HG02571 (cell line): ENCODE data around the gene HORMAD2.

Source experiments
- ATAC-seq: cut with Tn5 transposase; IDR thresholded peaks from one replicate; pipeline ENCODE4 v1.9.1; 2021; ENCODE audit warnings: mild to moderate bottlenecking, moderate library complexity; ENCODE audit not compliant: unreplicated experiment

The HORMAD2 gene

DNA sequence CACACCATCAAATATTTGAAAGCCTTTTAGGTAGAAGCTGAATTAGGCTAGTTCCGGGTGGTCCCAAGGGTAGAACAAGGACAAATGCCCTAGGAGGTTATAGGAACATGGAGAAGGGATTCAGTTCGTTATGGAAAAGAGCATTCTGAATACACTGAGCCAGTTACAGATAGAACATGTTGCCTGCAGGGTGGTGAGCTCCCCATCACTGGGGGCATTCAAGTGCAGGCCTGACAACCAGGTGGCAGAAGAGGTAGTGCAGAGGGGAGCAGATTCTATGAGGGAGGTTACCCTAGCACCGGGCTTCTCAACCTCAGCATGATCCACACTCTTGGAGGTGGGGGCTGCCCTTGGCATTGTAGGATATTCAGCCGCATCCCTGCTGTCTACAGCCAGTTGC lies 142.1 kb downstream of the HORMAD2 start:
- ATAC-seq, result no peak

DNA sequence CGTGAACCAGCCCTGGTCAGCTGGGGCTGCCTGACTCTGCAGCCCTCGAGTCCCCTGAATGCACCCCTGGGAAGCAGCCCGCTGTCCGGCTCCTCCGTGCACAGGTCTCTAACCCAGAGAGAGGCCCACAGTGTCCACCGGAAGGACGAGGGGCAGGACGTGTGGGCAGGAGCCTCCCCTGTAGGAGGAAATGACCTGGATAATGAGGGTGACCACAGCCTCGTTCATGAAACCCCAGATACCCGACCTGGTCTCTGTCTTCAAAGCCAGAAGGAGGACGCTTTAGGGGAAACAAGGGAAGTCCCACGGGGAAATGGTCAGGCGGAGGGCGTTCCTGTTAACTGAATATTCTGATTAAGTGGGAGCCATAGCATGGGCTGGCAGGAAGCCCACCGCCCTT lies 143.0 kb downstream of the HORMAD2 start:
- ATAC-seq, result no peak

DNA sequence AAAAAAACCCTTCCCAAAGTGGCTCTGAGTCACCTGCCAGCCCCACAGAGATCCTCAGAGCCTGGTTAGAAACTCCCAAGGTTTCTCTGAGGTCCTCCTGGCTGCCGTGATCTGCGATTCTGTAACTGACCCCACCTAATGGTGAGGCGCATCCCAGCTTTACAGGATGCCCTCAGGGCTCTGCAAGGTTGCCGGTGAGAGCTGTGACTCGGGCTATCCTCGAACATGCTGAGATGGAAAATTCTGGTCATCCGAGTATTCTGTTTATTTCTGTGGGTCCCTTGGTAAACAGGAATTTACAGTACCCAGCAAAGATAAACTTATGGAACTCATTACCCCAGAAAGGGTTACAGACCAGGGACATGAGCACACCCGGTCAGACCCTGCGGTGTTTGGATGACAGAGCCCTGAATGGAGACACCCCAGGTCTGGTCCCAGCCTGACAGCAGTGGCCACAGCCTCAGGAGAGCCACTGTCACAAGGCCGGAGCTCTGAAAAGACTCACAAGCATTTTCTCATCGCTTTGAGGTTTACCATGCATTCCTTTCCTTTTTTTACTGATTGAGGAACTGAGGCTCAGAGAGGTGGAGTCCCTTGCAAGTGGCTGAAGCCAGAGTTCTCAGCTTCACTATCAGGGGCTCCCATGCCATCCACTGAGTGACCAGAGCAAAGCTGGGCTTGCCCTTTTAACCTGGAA lies 144.0 kb downstream of the HORMAD2 start:
- no peak for ATAC-seq

DNA sequence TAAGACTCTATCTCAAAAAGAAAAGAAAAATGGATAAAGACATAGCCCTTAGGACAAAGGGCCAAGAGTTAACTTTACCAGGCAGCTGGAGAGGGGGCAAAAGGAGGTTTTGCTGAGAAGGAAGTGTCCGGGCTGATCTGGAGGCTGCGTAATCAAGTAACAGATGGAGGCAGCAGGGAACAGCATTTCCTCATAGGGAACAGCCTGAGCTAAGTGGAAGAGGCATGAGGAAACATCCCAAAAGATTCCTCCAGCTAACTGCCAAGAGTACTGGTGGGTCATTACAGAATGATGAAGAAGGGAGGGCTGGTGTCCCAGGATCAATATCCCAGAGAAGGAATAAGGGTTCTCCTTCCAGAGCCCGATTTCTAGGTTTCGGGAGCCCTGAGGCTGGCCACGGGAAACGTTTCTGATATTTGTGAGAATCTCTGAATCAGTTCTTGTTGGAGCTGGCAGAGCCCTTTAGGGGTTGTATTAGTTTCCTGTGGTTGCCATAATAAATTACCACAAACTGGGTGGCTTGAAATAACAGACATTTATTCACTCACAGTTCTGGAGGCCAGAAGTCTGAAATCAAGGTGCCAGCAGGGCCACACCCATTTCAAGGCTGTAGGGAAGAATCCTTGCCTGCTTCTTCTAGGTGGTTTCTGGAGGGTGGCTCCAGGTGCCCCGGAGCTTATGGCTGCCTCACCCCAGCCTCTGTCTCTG lies 145.1 kb downstream of the HORMAD2 start:
- no peak for ATAC-seq

DNA sequence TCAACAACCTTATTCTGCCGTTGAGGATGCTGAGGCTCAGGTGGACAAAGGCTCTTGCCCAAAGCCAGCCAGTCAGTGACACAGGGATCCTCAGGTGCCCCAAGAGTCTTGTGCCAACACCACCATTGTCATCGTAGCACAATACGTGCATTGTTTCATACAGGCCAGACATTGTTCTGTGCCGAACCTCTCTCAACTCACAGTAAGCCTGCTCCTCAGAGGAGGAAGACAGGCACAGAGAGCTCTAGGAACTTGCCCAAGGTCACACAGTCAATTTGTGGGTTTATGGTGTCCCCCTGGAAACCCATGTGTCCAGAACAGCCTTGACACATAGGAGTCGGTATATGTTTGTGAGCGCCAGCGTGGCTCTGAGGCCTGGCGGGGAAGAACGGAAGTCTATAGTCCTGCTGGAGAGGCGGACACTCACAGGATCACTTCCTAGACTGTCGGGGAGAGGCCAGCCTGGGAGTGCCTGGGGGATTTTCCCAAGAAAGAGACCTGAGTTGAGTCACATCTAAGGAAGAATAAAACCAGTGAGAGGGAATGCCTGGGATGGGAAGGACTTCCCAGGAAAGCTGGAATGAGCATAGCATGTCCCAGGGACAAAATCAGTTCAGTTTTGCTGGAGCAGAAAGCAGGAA lies 146.0 kb downstream of the HORMAD2 start:
- no peak for ATAC-seq
